SK-MEL-5 (cell line): ENCODE results near the gene CACNA2D3. TPM values are rescaled to one million over a fixed set of nuclear protein-coding genes. Genes with fewer than 3 reads are reported as not detected.

Experiments used
- DNase-seq: peaks from one replicate; pipeline ENCODE4 v3.0.0-alpha.2; 2016; ENCODE audit warnings: low read depth, low spot score
- in situ Hi-C: cut with HindIII; loops from 2 replicates; pipeline ENCODE4 v1.10.0; 2016; ENCODE audit warnings: low sequenced_read_pairs, high pct_unique_total_duplicates, low pct_unique_long_range_greater_than_20kb
- total RNA-seq: library from RNA; depleted of rRNA; stranded (reverse); fragments of >200 nt; shearing (Covaris generic); gene quantifications from 2 replicates; pipeline ENCODE4 v1.2.3, GENCODE V29; 2014

The CACNA2D3 gene
- total RNA-seq, 1 experiment from 2014 or later, result not detected

DNA sequence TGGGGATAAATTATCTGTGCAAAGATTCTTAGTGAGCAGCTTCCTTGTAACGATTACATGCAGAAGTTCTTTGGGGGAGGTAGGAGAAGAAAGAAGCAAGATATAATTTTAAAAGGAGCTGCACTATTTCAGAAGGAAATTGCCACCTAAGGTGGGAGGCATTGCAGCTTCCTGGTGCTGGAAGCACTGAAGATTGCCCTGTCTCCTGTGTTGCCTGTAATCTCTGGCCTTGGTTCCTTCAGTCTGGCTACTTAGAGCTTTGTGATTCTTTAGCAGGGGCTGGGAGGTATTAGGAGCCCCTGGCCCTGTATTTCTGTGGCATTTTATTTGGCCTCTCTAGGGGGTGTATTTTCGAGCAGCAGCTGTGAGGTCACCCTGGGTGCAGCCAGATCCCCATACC, 35.5 kb downstream of the CACNA2D3 start:
- in situ Hi-C loops, result no loop called here
- DNase-seq, result no peak

GRCh38 chr3:54159917-54160316, 37.6 kb downstream of the CACNA2D3 start:
- DNase-seq, result no peak
- in situ Hi-C loops, result no loop called here

DNA sequence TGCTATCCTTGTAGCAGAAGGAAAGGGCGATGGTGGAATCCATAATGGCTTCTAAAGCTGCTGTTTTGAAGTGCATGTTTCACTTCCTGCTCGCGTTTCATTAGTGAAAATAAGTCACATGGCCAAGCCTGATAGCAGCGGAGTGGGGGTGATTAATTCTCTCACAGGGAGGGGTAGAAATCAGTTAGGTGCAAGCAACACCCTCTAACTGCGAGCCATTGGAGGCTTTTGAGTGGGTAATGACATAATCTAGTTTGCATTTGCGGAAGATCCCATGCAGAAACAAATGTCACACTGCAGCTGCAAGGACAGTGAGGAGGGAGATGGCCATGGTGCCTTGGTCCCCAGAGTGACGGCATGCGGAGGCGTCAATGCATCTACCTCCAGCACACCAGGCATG, 41.1 kb downstream of the CACNA2D3 start:
- in situ Hi-C loops, result no loop called here
- no peak for DNase-seq

DNA sequence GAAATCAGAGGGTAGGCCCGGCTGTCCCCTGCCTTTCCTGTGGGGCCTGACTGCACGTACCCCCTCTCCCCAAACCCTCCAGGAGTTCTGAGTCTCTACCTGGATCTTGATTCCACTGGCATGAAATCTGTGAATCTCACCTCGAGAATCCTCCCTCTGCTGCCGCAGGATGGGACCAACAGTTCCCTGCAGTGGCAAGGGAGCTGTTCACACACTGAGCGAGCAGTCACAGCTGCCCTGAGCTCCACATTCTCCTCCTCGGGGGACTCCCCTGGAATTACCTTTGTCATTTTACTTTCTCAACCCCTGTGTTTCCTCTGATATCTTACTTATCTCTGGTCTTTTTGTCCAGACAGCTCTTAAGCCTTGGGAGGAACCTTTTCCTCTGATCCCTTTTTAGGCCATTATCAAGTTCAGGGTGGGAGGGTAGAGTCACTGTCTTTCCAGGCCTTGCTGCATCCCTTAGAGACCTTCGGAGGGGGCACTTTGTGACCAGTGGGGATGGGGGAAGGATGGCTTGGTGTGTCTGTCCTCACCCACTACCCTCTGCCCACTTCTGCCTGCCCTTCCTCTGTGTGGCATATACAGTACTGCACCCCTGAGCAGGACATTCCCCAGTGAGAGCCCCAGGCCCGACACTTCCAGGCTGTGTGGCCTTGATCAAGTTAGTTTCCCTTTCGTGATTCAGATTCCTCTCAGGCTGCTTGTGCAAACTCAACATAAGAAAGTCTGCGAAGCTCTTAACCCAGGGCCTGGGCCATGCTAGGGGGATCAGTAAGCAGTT, 42.0 kb downstream of the CACNA2D3 start:
- in situ Hi-C loops, result no loop called here
- DNase-seq, result no peak

DNA sequence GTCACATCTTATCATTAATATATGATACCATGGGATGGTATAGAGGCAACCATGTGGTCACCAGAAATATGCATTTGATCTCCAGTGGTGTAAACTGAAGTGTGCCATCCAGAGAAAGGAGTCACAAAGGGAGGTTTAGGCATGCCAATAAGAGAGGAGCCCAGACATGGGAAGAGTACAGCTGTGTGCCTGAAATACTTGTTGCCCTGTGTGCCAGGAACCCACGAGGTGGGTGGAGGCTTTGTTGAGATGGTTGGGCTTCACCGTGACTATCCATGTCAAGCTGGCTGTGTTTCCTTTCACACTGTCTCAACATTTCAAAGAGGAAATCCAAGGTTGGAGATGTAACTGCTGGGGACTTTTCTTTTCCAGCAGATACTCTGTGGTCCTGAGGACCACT, 43.5 kb downstream of the CACNA2D3 start:
- DNase-seq, result no peak
- in situ Hi-C loops, result no loop called here

DNA sequence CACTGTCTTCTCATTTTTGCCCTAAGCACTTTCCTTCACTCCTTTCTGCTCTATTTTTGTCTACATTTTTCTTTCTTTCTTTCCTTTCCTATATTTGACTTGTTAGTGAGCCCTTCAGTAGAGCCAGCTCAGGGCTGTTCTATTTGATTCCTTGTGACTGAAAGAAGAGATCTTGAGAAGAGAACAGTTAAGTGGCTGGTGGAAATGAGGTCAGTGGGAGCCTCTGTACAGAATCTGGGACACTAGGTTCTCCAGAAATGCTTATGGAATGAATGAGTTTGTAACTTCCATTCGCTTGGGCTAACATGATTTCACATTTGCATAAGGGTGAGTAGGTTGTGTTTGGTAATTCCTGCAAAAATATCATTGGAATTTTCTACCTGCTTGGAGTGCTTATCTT, 45.6 kb downstream of the CACNA2D3 start:
- no peak for DNase-seq
- in situ Hi-C loops, result no loop called here

DNA sequence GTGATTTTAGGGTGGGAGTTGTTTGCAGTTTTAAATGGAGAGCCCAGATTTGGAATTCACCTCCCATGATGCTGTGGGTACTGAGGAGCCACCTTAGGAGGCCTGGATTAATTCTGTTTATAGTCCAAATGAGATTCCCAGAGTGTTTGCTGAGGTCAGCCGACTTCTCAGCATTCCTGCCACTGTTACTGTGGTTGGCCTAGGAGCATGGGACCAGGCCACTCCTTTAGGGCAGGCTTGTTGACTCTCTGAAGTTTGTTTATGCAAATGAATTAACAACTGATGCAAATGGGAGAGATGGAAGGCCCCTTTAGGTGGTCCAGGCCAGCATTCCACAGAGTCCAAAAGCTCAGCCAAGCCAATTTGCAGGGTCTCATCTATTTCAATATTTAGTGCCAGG, 46.1 kb downstream of the CACNA2D3 start:
- in situ Hi-C loops, result no loop called here
- no peak for DNase-seq

DNA sequence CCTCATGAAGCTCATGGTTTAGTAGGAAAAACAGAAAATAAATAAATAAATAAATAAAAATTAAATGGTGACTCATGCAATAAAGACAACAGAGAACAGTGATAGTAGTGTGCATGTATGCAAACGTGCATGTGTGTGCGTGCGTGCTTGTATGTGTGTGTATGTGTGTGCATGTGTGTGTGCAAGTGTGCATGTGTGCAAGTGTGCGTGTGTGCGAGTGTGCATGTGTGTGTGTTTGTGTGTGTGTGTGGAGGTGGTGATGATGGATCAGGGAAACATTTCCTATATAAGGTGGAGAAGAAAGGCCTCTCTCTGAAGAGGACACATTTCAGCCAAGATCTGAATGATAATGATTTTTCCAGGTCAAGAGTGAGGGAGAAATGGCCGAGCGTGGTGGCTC, 47.2 kb downstream of the CACNA2D3 start:
- in situ Hi-C loops, result no loop called here
- DNase-seq, result no peak

GRCh38 chr3:54171509-54171908, 49.2 kb downstream of the CACNA2D3 start:
- in situ Hi-C loops, result no loop called here
- DNase-seq, result no peak

DNA sequence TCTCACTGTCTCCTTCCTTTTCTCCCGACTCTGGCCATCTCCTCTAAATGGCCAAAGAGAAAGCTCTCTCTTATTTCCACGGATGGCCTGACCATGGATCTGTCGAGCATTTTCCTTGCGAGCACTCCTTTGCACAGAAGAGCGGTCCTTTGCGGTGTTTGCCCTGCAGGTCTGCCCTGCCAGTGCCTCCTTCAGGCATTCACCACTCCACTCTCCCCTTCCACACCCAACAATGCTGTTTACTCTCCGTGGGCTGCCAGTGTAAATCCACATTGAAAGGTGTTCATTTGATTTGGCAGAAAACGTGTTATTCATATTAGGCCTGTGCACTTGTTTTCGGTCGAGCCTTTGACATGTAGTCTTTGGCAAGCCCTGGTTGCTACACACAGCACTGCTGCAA, 49.6 kb downstream of the CACNA2D3 start:
- in situ Hi-C loops, result no loop called here
- DNase-seq, result no peak

- no peak for DNase-seq
- in situ Hi-C loops, result no loop called here
Measured at GRCh38 chr3:54173371-54173770, 51.0 kb downstream of the CACNA2D3 start.

DNA sequence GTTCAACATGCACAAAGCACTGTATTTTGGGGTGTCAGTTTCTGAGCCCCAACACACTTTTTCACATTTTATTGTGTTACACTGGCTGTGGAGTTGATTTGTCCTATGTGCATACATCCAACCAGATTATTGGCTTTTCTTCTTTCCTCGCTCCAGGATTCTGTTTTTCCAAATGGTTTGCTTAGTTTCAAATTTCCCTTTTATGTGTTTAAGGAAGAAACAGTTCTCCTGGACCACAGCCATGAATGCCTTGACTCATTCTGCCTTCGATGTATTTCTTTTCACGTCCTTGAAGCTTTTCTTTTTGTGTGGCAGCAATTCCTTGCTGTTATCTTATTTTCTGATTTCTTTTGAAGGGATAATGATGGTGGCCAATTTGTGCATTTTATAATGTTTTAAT, 53.8 kb downstream of the CACNA2D3 start:
- in situ Hi-C loops, result no loop called here
- DNase-seq, result no peak

- no peak for DNase-seq
- in situ Hi-C loops, result no loop called here
Measured at GRCh38 chr3:54177816-54178215, 55.5 kb downstream of the CACNA2D3 start.

DNA sequence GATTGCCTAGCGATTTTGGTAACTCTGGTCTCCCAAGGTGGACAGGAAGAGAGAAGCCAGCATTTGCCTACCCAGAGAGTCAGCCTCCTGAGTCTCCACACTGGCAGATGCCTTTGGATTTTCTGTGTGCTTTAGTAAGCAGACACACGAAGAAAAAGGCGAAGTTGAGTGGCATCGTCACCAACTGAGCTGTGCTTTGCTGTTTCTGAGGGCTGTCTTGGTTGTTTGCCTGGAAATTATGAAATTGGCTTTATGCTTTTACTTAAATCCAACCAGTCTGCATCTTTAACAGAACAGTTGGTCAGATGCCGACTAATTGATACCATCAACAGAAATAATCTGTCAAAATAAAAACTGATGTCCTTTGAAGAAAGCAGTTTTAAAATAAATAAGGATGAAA, 56.0 kb downstream of the CACNA2D3 start:
- DNase-seq, result no peak
- in situ Hi-C loops, result no loop called here

DNA sequence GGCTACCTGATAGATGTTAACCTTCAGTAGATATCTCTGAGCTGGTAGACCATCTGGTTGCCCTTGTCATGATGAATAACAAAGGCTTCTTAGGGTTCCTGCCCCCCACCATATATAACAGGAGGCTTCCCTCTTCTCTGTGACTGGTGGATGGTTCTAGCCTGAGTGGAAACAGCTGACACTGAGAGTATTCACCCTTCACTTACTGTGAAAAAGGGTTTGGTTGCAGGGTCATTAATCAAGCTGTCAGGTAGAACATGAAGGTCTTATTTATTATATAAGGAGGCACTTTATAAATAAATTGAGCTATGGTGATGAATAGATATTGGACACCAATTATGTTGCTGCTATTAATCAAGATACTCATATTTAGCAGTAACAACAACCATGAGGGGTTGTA, 58.6 kb downstream of the CACNA2D3 start:
- in situ Hi-C loops, result no loop called here
- DNase-seq, result no peak

GRCh38 chr3:54182242-54182641, 59.9 kb downstream of the CACNA2D3 start:
- no peak for DNase-seq
- in situ Hi-C loops, result no loop called here

- in situ Hi-C loops, result no loop called here
- no peak for DNase-seq
Measured at GRCh38 chr3:54185740-54186139, 63.4 kb downstream of the CACNA2D3 start.

- DNase-seq, result peak; percentile 46
- in situ Hi-C loops, result no loop called here
Measured at GRCh38 chr3:54188176-54188791, 65.9 kb downstream of the CACNA2D3 start.

GRCh38 chr3:54191220-54191619, 68.9 kb downstream of the CACNA2D3 start:
- in situ Hi-C loops, result no loop called here
- no peak for DNase-seq
